GM18867 (cell line): Measurements from ENCODE around the gene LRFN4.

Experiments
- ATAC-seq: cut with Tn5 transposase; IDR thresholded peaks from one replicate; pipeline ENCODE4 v1.9.1; 2021; ENCODE audit warnings: mild to moderate bottlenecking, moderate library complexity; ENCODE audit not compliant: unreplicated experiment

LRFN4 gene

DNA sequence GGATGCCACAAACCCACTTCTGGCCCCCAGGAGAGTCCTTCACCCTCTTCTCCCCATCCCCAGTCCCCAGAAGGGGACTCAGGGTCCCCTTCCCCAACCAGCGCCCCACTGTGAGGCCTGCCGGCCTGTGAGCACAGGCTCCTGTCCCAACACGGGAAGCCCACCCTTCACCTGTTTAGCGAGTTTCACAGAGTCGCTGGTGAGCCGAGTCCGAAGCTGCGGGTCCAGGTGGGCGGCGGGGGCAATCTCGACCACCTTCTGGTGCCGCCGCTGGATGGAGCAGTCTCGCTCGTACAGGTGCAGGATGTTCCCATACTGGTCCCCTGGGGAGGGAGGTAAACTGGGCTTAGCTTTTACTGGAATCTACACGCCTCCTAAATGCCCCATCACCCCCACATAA, 13.3 kb downstream of the LRFN4 start:
- no peak for ATAC-seq

GRCh38 chr11:66870616-66871520, 14.0 kb downstream of the LRFN4 start:
- ATAC-seq = no peak

- no peak for ATAC-seq
Observed at GRCh38 chr11:66871521-66871901, 14.6 kb downstream of the LRFN4 start.

DNA sequence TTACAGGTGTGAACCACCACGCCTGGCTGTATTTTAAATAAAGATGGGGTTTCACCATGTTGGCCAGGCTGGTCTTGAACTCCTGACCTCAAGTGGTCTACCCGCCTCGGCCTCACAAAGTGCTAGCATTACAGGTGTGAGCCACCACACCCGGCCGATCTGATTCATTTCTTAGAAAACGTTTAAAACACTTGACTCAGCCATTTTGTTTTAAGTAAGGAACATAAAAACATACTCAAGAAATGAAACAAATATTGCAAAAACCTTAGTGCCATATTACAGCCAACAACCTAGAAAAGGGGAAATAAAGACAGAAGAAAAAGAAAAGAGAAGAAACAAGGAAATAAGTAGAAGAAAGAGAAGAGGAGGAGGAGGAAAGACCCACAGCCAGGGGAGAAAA, 17.4 kb downstream of the LRFN4 start:
- no peak for ATAC-seq

DNA sequence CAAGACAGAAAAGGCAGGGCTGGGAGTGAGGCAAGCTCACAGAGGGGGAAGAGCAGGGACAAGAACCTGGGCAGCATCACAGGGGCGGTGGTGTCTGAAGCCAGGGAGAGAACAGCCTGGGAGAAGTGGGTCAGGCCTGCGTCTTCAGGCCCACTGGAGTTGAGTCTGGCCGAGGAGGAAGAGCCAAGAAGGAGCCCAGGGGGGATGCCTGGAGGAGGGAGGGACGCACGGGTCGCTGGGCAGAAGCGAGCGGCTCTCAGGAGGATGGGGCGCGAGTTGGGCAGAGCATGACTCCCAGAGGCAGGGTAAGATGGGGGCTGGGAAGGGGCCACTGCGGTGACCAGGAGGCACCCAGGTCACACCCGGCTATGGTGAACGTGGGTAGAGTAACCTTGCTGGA, 18.5 kb downstream of the LRFN4 start:
- no peak for ATAC-seq

DNA sequence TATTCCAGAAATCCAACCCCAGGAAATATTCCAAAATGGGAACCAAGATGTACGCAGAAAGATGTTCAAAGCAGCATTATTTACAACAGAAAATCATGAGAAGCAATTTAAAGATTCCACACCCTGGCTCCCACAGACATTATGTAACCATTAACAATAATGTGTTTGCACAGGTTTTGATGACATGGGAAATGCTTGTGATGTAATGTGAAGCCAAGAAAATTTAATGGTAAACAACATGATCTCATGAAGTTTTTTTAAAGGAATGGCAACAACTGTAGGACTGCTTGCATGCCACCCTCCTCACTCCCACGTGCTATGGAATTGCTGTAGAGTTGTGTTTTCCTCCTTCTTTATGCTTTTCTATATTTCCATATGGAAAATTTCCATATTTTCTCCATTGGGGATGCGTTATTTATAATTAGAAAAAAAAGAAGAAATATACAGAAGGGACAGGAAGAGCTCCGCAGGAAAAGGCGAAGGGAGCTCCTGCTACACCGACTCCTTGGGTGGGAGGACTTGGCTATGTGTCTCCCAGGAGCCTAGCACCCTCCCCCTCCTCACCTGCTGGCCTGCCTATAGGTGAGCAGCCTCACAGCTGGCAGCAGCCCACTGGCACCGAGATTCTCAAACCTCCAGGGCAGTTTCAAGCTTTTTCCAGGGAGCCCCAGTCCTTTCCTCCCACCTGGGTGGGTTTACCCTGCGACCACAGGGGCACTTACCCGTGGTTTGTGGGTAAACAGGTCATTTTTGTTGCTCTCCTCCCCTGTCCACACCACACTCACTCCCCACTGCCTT, 20.9 kb downstream of the LRFN4 start:
- no peak for ATAC-seq

GRCh38 chr11:66878474-66878873, 21.6 kb downstream of the LRFN4 start:
- no peak for ATAC-seq

DNA sequence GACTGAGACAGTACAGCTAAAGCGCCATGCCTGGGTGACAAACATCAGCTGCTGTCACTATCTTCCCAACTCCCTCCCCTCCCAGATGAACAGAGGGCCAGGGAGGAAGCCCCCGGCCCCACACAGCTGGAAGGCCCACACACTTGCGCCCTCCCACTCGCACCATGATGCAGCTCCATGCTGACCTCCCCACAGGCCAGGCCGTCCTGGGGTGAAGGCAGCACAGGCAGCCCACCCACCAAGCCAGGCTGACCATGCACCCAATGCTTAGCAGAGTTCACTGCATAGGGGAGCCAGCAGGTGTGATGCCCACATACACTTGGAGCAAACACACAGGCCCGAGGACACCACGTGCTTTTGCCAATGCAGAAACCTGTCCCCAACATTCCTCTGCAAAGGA, 22.1 kb downstream of the LRFN4 start:
- ATAC-seq = no peak

DNA sequence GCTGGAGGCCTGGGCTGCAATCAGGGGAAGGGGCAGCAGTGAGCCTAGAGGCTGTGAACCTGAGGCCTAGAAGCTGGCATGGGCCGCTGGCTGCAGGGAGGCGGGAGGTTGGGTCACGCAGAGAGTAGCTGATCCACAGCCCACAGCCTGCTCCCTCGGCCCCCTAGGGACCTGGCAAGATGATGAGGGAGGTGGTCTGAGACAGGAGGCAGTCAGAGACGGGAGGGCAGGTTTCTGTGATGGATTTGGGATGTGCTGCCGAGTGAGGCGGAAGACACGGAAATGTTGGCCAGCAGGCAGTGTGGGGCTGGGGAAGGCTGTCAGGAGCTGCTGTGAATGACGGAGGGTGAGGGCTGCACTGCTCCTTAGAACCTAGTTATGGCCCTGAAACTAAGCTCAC, 22.7 kb downstream of the LRFN4 start:
- no peak for ATAC-seq

DNA sequence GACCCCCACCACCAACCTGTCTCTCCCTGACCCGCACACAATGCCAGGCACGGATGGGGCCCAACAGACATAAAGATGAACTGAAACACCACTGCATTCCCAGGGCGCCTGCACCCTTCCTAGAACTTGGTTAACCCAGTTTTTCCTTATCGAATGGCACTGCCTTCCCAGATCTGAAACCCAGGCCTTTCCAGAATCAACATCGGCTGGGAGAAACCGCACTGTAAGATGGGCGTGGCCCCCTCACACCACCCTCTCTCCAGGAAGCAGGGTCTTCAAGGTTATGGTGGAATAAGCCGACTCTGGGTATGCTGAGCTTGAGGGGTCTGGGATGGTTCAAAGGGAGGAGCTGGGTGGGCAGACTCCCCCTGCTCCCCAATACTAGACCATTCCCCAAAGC, 23.1 kb downstream of the LRFN4 start:
- ATAC-seq = no peak

- no peak for ATAC-seq
Observed at GRCh38 chr11:66880496-66881450, 23.9 kb downstream of the LRFN4 start.

DNA sequence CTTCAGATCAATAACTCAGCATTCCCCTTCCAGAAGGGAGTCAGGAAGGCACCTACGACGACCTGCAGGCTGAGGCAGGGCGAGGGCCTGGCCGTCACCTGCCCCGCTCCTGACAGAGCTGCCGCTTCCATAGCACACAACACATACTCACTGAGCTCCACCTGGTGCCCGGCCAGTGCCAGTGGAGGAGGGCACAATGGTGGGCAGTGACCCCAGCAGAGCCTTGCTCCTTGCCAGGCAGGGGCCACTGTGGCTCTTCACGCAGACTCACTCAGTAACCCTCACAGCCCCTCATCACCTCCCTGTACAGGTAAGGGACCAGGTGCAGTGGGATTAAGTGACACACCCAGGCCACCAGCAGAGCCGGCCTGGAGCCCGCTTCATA, 24.6 kb downstream of the LRFN4 start:
- no peak for ATAC-seq

DNA sequence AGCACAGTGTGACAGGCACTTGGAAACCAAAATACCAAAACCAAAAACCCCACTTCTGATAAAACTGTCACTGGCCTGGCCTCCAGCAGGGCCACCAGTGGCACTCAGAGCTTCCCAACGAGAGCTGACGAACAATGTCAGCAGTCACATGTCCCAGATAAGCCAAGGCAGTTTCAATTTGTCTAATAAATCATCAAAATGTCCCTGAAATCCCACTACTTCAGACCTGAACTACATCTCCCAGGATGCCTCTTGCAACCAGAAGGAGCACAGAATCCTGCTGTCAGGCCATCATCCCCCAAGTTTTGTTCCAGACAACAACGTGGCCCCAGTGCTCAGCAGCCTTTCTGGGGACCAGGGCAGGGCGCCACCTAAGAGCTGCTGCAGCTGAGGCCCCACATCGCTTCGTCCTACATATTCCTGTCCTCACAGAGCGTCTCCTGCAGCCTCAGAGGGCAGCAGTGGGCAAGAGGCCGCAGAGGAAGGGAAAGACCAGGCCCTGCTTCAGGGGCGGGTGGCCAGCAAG, 25.1 kb downstream of the LRFN4 start:
- ATAC-seq = no peak

DNA sequence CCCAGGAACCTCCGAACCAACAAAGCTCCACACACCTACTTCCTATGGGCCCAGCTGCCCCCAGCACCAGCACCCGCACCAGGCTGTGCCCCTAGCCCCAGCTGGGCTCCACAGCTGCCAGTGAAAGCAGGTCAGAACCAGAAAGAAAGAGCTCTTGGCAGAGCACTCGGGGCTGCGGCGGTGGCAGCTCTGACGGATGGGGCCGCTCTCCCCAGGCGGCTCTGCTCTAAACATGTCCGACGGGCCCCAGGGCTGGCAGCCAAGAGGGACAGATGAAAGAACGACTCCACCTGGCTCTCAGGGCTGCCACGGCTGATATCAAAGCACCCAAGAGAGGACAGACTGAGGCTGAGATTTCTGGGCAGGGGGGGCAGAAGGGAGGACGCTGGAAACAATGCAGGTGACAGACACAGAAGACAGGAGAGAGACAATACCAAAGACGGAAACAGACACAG, 25.7 kb downstream of the LRFN4 start:
- no peak for ATAC-seq

DNA sequence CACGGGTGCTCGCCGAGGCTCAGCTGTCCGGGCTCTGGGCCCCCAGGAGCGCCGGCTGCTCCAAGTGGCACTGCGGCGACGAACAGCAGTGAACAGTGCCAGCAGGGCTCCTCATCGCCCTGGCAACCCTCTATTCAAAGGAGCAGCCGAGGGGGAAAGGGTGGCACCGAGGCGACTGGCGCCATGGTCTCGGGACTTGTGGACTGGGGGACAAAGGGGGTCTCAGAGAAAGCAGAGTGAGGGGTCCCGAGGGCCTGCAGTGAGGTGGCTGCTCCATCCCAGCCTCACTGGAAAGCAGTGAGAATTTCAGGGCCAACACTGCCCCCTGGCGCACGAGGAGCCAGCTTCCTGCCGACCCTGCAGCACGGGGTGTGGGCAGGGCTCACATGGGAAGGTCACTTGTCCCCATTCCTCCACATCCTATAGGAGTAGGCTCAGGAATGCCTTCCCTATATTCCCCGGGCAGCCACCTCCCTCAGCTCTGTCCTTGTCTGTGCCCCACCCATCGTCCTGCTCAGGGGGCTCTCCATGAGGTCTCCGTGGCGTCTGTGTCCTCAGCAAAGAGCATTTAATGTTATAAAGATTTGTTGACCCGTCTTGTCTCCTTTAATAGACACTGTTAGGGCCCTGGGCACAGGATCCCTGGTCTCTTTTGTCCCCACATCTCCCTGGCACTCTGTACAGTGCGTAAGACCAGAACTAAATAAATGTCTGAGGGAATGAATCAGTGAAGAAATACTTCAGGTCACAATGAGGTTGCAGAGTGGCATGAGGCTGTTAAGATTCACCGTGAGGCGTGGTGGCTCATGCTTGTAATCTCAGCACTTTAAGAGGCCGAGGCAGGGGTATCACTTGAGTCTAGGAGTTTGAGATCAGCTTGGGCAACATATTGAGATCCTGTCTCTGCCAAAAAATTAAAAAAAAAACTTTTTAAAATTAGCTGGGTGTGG, 26.4 kb downstream of the LRFN4 start:
- no peak for ATAC-seq

DNA sequence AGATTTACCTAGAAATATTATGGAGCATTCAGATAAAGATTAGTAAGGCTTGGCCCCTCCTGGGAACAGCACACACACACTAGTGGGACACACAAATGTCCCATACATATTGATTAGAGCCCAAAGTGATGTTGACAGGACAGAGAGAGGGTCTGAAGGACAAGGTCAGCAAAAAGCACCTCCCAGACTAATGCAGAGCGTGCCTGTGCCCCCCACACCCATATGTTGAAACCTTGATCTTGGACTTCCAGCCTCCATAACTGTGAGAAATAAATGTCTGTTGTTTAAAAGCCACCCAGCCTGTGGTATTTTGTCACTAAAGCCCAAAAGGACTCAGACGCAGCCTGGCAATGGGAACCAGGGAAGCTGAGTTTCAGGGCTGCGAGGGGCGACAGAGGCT, 27.6 kb downstream of the LRFN4 start:
- no peak for ATAC-seq

DNA sequence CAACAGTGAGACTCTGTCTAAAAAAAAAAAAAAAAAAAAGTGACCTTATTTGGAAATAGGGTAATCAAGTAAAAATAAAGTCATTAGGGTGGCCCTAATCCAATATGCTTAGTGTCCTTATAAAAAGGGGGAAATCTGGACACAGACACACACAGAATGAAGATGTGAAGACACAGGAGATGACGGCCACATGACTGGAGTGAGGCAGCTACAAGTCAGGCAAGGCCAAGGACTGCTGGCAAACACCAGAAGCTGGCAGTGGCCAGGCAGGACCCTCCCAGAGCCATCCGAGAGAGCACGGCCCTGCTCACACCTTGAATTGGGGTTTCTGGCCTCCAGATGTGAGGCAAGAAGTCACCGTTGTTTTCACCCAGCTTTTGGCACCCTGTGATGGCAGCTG, 28.6 kb downstream of the LRFN4 start:
- no peak for ATAC-seq

- no peak for ATAC-seq
Observed at GRCh38 chr11:66885950-66886440, 29.1 kb downstream of the LRFN4 start.

DNA sequence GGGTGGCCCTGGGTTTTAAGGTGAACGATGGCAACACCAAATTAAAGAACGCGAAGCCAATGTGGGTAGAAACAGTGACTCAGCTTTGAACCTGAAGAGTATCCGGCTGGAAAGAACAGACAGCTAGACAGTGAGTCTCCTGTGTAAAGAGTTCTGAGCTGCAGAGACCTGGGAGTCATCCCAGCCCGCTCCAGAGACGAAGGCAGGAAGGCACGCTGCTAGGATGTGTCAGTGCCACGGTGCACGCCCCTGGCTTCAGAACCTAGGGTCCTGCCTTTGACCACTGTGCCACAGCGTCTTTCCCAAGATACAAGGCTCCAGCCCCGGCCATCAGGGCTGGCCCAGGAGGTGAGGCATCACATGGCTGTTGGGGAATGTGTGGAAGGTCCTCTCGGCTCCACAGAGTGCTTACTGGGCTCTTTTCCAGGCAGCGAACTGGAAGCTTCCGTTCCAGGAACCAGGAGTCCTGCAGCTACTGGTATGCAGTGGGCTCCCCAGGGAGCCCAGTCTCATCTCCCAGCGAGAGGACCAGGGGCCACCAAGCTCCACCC, 29.9 kb downstream of the LRFN4 start:
- no peak for ATAC-seq
